LNCaP clone FGC (cell line): ENCODE results near the gene PDE6B.
"Not testable (repeated sequence)": the region's sequence is repeated elsewhere in the genome, so short reads cannot be mapped to it uniquely, and the experiment has no call there.

Experiments
- DNase-seq: peaks from one replicate; pipeline ENCODE4 v3.0.0-alpha.2; 2011; ENCODE audit warnings: low read depth
- H3K4me3 ChIP-seq: 2 replicates; pipeline ENCODE4 v1.5.1; 2011; ENCODE audit warnings: mild to moderate bottlenecking, low read depth, low read length, control low read depth
- CTCF ChIP-seq: IDR thresholded peaks from 2 replicates; pipeline ENCODE4 v1.5.1; 2012; ENCODE audit warnings: mild to moderate bottlenecking; ENCODE audit not compliant: control insufficient read depth, insufficient read depth; ENCODE audit errors: extremely low read depth

The PDE6B gene

GRCh38 chr4:633976-634598 lies 8.7 kb downstream of the PDE6B start:
- no peak overlapping the region for H3K4me3 ChIP-seq
- DNase-seq: no peak
- no peak for TF ChIP-seq CTCF

GRCh38 chr4:634599-634985 lies 9.2 kb downstream of the PDE6B start:
- TF ChIP-seq CTCF: no peak
- H3K4me3 ChIP-seq: no peak overlapping the region
- no peak for DNase-seq

DNA sequence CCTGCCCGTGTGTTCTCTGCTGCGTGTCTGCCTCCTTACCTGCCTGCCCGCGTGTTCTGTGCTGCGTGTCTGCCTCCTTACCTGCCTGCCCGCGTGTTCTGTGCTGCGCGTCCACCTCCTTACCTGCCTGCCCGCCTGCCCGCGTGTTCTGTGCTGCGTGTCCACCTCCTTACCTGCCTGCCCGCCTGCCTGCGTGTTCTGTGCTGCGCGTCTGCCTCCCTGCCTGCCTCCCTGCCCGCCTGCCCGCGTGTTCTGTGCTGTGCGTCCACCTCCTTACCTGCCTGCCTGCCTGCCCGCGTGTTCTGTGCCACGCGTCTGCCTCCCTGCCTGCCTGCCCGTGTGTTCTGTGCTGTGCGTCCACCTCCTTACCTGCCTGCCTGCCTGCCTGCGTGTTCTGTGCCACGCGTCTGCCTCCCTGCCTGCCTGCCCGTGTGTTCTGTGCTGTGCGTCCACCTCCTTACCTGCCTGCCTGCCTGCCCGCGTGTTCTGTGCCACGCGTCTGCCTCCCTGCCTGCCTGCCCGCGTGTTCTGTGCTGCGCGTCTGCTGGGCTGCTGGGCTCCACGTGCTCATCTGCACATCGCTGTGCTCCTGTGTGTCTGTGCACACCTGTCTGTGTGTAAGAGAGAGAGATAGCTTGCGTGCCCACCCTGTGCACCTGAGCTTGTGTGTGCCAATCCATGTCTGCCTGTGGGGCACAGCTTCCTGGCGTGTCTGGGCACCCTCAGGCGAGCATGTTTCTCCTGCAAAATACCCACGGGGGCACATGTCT lies 9.9 kb downstream of the PDE6B start:
- DNase-seq, H3K4me3 ChIP-seq: not testable (repeated sequence)

DNA sequence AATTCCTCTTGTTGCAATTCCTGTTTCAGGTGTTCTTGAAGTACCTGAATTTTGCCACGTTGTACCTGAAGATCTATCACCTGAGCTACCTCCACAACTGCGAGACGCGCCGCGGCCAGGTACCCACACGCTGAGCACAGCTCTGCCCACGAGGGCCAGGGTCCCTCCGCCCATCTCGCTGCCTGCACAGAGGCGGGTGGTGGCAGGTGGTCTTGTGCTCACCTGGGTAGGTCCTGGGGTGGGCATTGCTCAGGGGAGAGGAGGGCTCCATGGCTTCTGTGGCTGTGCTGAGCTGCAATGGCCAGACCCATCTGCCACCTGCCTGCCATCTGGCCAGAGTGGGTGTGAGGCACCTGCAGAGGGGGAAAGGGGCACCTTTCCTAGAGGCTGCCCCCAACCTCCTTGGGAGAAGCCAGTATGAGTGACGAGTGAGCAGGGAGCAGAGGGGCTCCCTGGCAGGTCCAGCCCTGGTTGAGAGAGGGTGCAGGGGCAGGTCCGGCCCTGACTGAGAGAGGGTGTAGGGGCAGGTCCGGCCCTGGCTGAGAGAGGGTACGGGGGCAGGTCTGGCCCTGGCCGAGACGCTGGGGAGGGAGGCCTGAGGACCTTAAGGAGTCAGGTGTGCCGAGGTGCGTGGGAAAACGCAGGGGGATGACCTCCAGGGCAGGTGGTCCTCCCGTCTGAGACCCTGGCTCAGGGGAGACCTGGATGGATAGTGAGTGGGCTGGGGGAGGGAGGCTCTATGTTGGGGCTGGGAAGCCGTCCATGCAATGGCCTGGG lies 10.7 kb downstream of the PDE6B start:
- no peak for DNase-seq
- H3K4me3 ChIP-seq: no peak overlapping the region
- TF ChIP-seq CTCF: no peak

DNA sequence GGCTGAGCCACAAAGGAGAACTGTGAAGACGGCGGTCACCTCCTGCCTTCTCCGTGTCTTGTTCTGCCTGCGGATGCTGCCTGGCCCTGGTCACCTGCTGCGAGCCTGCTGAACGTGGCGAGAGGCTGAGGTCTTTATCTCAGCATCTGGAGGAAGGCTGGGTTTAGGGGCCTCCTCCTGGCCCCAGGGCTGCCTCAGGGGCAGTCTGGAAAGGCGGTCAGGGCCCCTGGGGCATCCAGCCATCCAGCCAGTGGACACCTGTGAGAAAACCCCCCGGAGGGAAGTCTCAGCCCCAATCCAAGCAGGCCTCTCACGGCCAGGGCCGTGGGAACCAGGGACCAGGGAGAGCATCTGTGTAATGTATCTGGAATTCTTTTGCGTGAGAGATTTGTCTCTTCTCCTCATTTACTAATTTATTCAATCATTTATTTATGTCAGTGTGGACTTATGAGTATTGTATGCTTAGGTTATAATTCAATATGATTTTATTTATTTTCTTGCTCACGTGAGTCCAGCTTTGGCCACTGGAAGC lies 11.3 kb downstream of the PDE6B start:
- no peak for TF ChIP-seq CTCF
- DNase-seq: no peak
- H3K4me3 ChIP-seq: no peak overlapping the region

DNA sequence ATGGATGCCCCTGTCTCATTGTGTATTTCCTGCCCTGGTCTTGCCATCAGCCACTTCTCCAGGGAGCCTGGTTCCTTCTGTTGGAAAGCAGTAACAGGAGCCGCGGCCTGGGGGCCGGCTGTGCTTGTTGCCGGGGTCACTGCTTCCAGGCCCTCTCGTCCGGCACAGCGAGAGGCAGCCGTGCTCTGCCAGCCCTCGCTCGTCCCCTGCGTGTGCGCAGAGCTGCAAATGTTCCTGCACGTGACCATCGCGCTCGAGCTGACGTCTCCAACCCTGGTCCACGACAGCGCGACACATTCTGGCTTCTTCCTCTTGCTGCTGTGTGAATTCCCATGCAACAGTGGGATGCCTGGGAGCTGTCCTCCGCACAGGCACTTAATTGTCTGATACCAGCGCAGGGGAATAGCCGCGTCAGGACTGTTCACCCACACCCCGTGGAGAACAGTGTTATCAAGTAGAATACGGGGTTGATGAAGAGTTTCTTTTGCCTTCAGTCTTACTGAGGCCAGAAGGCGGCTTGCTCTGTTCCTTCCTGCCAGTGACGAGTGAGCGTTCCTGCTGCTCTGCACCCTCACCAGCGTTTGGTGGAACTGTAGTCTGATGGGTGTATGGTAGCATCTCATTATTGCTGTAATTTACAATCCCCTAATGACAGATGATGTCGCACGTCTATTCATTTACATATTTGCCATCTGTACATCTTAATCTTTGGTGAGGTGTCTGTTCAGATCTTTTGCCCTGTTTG lies 12.3 kb downstream of the PDE6B start:
- no peak for TF ChIP-seq CTCF
- DNase-seq: no peak
- H3K4me3 ChIP-seq: no peak overlapping the region

DNA sequence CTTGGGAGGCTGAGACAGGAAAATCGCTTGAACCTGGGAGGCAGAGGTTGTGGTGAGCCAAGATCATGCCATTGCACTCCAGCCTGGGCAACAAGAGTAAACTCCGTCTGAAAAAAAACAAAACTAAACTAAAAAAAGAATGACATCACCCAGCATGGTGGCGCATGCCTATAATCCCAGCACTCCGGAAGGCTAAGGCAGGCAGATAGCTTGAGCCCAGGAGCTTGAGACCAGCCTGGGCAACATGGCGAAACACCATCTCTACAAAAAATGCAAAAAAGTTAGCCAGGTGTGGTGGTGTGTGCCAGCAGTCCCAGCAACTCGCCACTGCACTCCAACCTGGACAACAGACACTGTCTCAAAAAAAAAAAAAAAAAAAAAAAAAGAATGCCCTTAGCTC lies 17.0 kb downstream of the PDE6B start:
- not testable (repeated sequence) for H3K4me3 ChIP-seq, DNase-seq
